ENCODE results near the gene SNAP29.

Gene SNAP29

DNA sequence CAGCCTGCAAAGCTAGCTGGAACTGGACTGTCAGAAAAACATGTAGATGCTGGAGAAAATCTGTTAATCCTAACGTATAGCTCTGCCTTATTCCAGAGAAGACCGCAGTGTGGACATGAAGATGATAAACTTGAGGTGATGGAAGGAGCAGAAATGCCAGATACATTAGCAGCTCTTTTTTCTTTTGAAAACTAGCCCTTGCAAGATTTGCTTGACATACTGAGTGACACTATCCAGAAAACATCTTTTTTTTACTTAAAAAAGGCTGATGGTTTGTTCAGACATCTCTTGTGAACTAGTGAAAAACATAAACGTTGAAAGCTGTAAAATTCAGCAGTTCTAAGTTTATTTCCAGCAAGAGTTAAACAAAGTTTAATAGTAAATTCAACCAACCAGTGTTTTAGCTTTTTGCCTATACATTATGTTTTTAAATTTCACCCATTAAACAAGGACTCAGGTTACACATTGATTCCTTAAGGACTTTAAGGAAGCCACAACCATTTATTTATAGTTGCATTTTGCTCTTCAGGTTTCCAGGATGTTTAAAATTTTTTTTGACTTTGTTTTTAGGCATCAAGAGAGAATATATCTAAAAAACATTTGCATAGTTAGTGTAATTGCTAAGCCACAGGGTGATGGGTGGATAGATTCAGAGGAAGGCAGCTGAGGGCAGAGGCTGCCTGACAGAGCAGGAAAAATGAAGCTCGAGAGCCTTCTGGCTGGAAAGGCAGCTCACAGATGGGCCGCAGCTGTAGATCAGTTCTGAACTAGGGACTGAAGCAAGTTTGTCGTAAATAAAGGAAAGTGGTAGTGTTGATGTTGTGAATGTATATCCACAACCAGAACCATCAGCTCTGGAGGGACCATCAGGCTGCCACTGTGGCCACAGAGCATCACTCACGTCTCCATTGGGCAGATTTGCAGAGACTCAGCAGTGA lies 9.5 kb downstream of the SNAP29 start:
- peaks cover 27% of the 10 kb centered on the region for H3K4me1 Mint-ChIP-seq (ENCODE audit: low read depth)
- H3K27me3 Mint-ChIP-seq: no peaks in the 10 kb centered on the region
- no peak overlapping the region for H3K4me3 Mint-ChIP-seq
- peaks cover 59% of the 10 kb centered on the region for H3K36me3 Mint-ChIP-seq (ENCODE audit: low read depth)
- no peak for DNase-seq
- no peak overlapping the region for H3K27ac Mint-ChIP-seq
- no peaks in the 10 kb centered on the region for H3K9me3 Mint-ChIP-seq

DNA sequence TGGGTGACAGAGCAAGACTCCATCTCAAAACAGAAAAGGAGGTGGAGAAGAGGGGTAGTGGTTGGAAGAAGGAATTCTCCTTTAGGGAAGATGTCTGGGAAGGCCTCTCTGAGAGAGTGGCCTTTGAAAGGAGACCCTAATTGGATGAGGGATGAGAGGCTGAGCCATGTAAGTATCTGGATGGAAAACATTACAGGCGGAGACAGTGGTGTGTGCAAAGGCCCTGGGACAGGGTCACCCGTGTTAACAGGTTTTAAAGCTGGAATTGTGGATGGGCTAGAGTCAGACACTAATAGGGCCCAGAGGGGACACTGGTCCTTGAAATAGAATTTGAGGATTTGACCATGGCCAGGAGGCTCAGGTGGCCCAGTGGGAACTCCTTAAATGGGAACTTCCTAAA lies 10.4 kb downstream of the SNAP29 start:
- DNase-seq: no peak
- Mint-ChIP-seq H3K4me3 (no peak overlapping the region), H3K27me3 (no peaks in the 10 kb centered on the region), H3K27ac (no peak overlapping the region), H3K36me3 (ENCODE audit: low read depth) (peaks cover 53% of the 10 kb centered on the region), H3K4me1 (ENCODE audit: low read depth) (peaks cover 22% of the 10 kb centered on the region), H3K9me3 (no peaks in the 10 kb centered on the region)

DNA sequence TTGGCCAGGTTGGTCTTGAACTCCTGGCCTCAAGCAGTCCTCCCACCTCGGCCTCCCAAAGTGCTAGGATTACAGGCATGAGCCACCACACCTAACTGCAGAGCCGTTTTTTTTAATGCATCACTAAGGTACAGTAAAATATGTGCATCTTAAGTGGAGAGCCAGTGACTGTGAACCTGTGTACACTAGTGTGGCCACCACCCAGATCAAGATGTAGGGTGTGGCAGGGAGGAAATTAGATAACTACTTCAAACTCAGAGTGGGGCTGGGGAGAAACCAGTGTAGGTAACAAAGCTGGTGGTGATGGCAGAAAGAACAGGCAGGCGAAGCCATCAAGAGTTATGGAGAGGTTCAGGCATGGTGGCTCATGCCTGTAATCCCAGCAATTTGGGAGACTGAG lies 14.4 kb downstream of the SNAP29 start:
- no peak overlapping the region for H3K4me3 Mint-ChIP-seq
- DNase-seq: no peak
- peaks cover 1% of the 10 kb centered on the region for H3K4me1 Mint-ChIP-seq (ENCODE audit: low read depth)
- H3K27ac Mint-ChIP-seq: no peak overlapping the region
- H3K27me3 Mint-ChIP-seq: no peaks in the 10 kb centered on the region
- H3K36me3 Mint-ChIP-seq (ENCODE audit: low read depth): peaks cover 64% of the 10 kb centered on the region
- no peaks in the 10 kb centered on the region for H3K9me3 Mint-ChIP-seq

GRCh38 chr22:20875296-20875695 lies 16.5 kb downstream of the SNAP29 start:
- peaks cover 1% of the 10 kb centered on the region for H3K4me1 Mint-ChIP-seq (ENCODE audit: low read depth)
- H3K36me3 Mint-ChIP-seq (ENCODE audit: low read depth): peaks cover 54% of the 10 kb centered on the region
- no peaks in the 10 kb centered on the region for H3K27me3 Mint-ChIP-seq
- no peak overlapping the region for H3K4me3 Mint-ChIP-seq
- no peaks in the 10 kb centered on the region for H3K9me3 Mint-ChIP-seq
- no peak for DNase-seq
- H3K27ac Mint-ChIP-seq: peak overlapping the region; percentile 37

DNA sequence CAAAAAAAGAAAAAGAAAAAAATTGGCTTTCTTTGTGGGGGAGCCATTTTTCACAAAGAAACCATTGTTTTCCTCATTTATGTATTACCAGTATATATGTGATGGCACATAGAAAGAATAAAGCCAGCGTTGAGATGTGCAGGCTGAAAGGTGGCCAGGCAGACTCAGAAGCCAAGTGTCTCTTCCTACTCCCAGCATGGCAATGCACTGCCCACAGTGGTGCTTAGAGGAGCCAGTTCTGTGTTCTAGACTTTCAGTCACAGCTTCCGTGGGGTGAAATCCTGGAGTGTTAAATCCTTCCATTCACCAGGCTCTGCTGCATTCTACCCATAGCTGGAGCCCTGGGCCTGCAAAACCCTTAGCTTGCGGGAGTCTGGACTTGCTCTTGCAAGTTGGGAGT lies 18.9 kb downstream of the SNAP29 start:
- DNase-seq: no peak
- H3K4me1 Mint-ChIP-seq (ENCODE audit: low read depth): peaks cover 1% of the 10 kb centered on the region
- no peak overlapping the region for H3K4me3 Mint-ChIP-seq
- no peaks in the 10 kb centered on the region for H3K27me3 Mint-ChIP-seq
- H3K36me3 Mint-ChIP-seq (ENCODE audit: low read depth): peaks cover 60% of the 10 kb centered on the region
- no peak overlapping the region for H3K27ac Mint-ChIP-seq
- no peaks in the 10 kb centered on the region for H3K9me3 Mint-ChIP-seq

DNA sequence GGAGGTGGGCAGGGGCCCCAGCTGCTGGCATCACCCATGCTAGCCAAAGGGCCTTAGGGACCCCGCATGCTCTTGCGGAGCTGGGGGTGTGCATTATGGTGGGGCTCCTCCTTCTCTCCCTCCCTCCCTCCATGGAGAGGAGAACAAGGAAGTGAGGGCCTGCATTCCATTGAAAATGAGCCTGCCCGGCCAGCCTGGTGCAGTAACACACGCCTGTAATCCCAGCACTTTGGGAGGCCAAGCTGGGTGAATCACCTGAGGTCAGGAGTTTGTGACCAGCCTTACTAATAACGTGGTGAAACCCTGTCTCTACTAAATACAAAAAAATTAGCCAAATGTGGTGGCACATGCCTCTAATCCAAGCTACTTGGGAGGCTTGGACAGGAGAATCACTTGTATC lies 22.4 kb downstream of the SNAP29 start:
- no peaks in the 10 kb centered on the region for H3K9me3 Mint-ChIP-seq

DNA sequence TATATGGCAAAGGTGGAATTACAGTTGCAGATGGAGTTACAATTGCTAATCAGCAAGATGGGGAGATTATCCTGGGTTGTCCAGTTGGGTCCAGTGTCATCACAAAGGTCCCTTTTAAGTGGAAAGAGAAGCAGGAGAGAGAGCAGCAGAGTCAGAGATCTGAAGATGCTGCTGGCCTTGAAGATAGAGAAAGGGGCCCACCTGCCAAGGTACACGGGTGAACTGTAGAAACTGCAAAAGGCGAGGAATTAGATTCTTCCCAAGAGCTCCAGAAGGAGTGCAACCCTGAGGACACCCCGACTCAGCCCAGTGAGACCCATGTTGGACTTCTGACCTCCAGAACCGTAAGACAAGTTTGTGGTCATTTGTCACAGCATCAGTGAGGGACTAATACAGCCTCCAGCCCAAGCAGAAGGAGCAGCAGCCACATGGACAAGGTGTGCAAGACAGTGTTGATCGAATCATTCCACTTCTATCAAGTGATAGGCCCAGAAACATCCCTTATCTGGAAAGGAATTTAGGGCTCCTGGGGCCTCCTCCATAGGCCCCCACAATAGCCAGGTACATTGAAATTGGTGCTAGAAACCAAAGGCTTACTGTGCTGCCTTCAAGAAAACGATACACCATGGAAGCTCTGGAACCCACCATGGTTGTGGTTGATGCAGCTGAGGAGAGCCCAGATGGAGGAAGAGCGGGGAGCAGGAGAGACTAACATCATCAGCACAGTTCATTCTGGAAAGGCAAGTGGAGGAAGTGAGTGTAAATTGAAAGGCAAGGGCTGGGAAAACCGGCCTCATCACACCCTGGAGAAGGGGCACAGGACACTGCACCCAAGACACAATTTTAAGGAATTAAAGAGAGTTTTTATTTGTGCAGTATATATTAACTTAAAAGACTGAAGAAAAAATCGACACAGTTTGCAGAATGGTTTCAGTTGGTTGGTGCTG lies 23.3 kb downstream of the SNAP29 start:
- Mint-ChIP-seq H3K27ac (no peak overlapping the region), H3K4me1 (ENCODE audit: low read depth) (no peaks in the 10 kb centered on the region), H3K9me3 (no peaks in the 10 kb centered on the region)

More for the DNA sequence above, 22.4 kb downstream of the SNAP29 start:
- Mint-ChIP-seq H3K27ac (no peak overlapping the region), H3K4me1 (ENCODE audit: low read depth) (peaks cover 1% of the 10 kb centered on the region), H3K27me3 (no peaks in the 10 kb centered on the region), H3K36me3 (ENCODE audit: low read depth) (peaks cover 68% of the 10 kb centered on the region), H3K4me3 (no peak overlapping the region)
- no peak for DNase-seq

DNA sequence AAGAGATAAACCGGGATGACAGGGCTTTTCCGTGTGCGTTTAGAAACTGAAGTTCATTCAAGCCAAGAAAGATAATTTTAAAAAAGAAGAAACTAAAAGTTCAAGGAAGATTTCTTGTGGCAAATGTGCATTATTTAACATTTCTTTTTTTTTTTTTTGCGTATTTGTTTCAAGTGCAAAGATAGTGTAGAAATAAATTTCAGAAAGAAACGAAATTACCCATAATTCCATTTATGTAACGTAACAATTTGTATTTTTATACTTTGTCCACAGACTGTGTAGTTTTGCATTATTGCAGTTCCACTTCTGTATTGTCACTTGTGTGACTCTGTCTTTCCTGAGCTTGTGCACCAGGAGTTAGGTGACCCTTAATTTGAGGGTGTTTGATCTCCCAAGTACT lies 24.0 kb downstream of the SNAP29 start:
- Mint-ChIP-seq H3K27me3 (no peaks in the 10 kb centered on the region), H3K27ac (no peak overlapping the region), H3K4me3 (no peak overlapping the region), H3K9me3 (no peaks in the 10 kb centered on the region), H3K4me1 (ENCODE audit: low read depth) (no peaks in the 10 kb centered on the region), H3K36me3 (ENCODE audit: low read depth) (peaks cover 63% of the 10 kb centered on the region)
- DNase-seq: no peak

More for the DNA sequence above, 23.3 kb downstream of the SNAP29 start:
- Mint-ChIP-seq H3K36me3 (ENCODE audit: low read depth) (peaks cover 61% of the 10 kb centered on the region), H3K27me3 (no peaks in the 10 kb centered on the region), H3K4me3 (no peak overlapping the region)
- no peak for DNase-seq

GRCh38 chr22:20884454-20884853 lies 25.6 kb downstream of the SNAP29 start:
- H3K9me3 Mint-ChIP-seq: no peaks in the 10 kb centered on the region

GRCh38 chr22:20885017-20885556 lies 26.3 kb downstream of the SNAP29 start:
- no peaks in the 10 kb centered on the region for H3K4me1 Mint-ChIP-seq (ENCODE audit: low read depth)
- no peak for DNase-seq
- H3K4me3 Mint-ChIP-seq: no peak overlapping the region
- no peaks in the 10 kb centered on the region for H3K27me3 Mint-ChIP-seq
- H3K9me3 Mint-ChIP-seq: no peaks in the 10 kb centered on the region
- H3K36me3 Mint-ChIP-seq (ENCODE audit: low read depth): peaks cover 78% of the 10 kb centered on the region
- H3K27ac Mint-ChIP-seq: peak overlapping the region; percentile 44

More at GRCh38 chr22:20884454-20884853, 25.6 kb downstream of the SNAP29 start:
- H3K27me3 Mint-ChIP-seq: no peaks in the 10 kb centered on the region
- no peak overlapping the region for H3K4me3 Mint-ChIP-seq
- peak overlapping the region; percentile 18 for H3K27ac Mint-ChIP-seq
- H3K36me3 Mint-ChIP-seq (ENCODE audit: low read depth): peaks cover 72% of the 10 kb centered on the region
- no peaks in the 10 kb centered on the region for H3K4me1 Mint-ChIP-seq (ENCODE audit: low read depth)
- no peak for DNase-seq

DNA sequence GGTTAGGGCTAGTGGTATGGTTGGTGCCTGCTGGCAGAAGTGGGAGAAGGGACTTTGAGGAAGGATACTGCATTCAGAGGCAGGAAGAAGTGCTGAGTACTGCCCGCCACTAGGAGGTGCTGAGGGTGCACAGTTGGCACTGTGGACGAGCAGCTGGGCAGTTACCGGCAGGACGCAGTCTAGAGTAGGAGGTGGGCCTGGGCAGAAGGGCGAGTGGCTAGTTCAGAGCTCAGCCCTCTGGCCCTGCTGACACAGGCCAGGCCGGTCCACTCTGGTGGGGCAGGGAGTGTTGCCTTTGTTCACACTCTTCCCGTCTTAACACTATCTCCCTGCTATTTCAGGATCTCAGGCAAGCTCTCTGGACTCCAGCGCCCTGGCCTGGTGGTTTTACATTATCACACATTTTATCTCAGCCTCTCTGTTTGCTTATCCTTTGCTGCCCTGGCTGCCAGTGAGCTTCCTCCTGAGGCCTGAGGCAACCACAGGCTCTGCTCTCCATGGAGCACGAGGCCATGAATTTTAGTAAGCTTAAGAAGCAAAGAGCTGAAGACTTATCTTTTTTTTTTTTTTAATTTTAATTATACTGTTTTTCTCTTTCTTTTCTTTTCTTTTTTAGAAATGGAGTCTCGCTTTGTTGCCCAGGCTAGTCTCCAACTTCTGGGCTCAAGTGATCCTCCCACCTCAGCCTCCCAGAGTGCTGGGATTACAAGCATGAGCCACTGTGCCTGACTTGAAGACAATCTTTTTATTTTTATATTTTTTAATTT lies 26.9 kb downstream of the SNAP29 start:
- H3K27ac Mint-ChIP-seq: peak overlapping the region; percentile 44

GRCh38 chr22:20887375-20887774 lies 28.6 kb downstream of the SNAP29 start:
- no peaks in the 10 kb centered on the region for H3K27me3 Mint-ChIP-seq
- no peaks in the 10 kb centered on the region for H3K9me3 Mint-ChIP-seq
- H3K4me1 Mint-ChIP-seq (ENCODE audit: low read depth): no peaks in the 10 kb centered on the region
- H3K36me3 Mint-ChIP-seq (ENCODE audit: low read depth): peaks cover 63% of the 10 kb centered on the region
- H3K27ac Mint-ChIP-seq: peak overlapping the region; percentile 3
- no peak overlapping the region for H3K4me3 Mint-ChIP-seq
- no peak for DNase-seq

More for the DNA sequence above, 26.9 kb downstream of the SNAP29 start:
- Mint-ChIP-seq H3K9me3 (no peaks in the 10 kb centered on the region), H3K36me3 (ENCODE audit: low read depth) (peaks cover 75% of the 10 kb centered on the region), H3K4me1 (ENCODE audit: low read depth) (no peaks in the 10 kb centered on the region), H3K4me3 (no peak overlapping the region), H3K27me3 (no peaks in the 10 kb centered on the region)
- DNase-seq: peak; percentile 55

- Mint-ChIP-seq H3K4me1 (ENCODE audit: low read depth) (no peaks in the 10 kb centered on the region), H3K27ac (no peak overlapping the region), H3K4me3 (no peak overlapping the region), H3K27me3 (no peaks in the 10 kb centered on the region), H3K36me3 (ENCODE audit: low read depth) (peaks cover 47% of the 10 kb centered on the region), H3K9me3 (no peaks in the 10 kb centered on the region)
- DNase-seq: no peak
Observed at GRCh38 chr22:20889025-20889704, 30.4 kb downstream of the SNAP29 start.
